RWPE1 (cell line): ENCODE results near the gene TMEM182.

Source experiments
- CTCF ChIA-PET: fragments of 350-600 bp; sonication (Branson Sonifier 250); formaldehyde crosslinking; extraction: SDS; loops from one replicate; lab custom pipeline; 2021; lab: Yijun Ruan, JAX
- POLR2A ChIA-PET: fragments of 400-600 bp; formaldehyde crosslinking; extraction: SDS; loops from one replicate; lab custom pipeline; 2020; ENCODE audit warnings: antibody characterized with exemption; ENCODE audit not compliant: low non-redundant PET; lab: Yijun Ruan, JAX
- DNase-seq: peaks from one replicate; pipeline ENCODE4 v3.0.0; 2012; ENCODE audit warnings: low spot score
- H3K27ac ChIP-seq: fragments of 450-650 bp; 2 replicates; pipeline ENCODE4 v1.5.1; 2017
- TF ChIP-seq, protein P1 (sequence below): fragments of 450-650 bp; conservative IDR thresholded peaks from 2 replicates; pipeline ENCODE4 v1.5.1; 2017; ENCODE audit warnings: low read depth, mild to moderate bottlenecking

The TMEM182 gene

GRCh38 chr2:102771114-102771513, 9.3 kb downstream of the TMEM182 start:
- no peak overlapping the region for H3K27ac ChIP-seq
- ChIA-PET CTCF (no interaction called here), POLR2A (no interaction called here)
- TF ChIP-seq, protein P1, sequence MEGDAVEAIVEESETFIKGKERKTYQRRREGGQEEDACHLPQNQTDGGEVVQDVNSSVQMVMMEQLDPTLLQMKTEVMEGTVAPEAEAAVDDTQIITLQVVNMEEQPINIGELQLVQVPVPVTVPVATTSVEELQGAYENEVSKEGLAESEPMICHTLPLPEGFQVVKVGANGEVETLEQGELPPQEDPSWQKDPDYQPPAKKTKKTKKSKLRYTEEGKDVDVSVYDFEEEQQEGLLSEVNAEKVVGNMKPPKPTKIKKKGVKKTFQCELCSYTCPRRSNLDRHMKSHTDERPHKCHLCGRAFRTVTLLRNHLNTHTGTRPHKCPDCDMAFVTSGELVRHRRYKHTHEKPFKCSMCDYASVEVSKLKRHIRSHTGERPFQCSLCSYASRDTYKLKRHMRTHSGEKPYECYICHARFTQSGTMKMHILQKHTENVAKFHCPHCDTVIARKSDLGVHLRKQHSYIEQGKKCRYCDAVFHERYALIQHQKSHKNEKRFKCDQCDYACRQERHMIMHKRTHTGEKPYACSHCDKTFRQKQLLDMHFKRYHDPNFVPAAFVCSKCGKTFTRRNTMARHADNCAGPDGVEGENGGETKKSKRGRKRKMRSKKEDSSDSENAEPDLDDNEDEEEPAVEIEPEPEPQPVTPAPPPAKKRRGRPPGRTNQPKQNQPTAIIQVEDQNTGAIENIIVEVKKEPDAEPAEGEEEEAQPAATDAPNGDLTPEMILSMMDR: no peak
- no peak for DNase-seq

DNA sequence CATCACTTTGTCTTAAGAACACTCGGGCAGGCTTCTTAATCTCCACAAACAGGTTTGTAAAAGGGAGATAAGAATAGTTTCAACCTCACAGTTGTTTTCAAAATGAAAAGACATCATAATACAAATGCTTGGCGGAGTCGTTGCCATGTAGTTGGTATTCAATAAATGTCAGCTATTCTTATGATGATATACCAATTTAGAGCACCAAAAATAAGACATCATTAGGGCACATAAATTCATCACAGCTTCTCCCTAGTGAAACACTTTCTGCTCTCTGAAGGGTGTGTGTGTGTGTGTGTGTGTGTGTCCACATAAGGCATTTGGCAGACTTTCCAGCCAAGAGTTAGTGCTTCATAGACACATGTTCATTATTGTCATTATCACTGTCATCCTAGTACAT, 10.8 kb downstream of the TMEM182 start:
- DNase-seq: no peak
- no peak overlapping the region for H3K27ac ChIP-seq
- CTCF ChIA-PET: interaction anchor here (1.0 kb wide), 1 partner anchor 19 kb away, joined by 3 read pairs; no protein-coding TSS in a partner anchor
- POLR2A ChIA-PET: no interaction called here
- TF ChIP-seq, protein P1: no peak

- H3K27ac ChIP-seq: no peak overlapping the region
- CTCF ChIA-PET: no interaction called here
- no peak for DNase-seq
- POLR2A ChIA-PET: no interaction called here
- TF ChIP-seq, protein P1: no peak
These were observed 11.4 kb downstream of the TMEM182 start for GRCh38 chr2:102773149-102773705.

DNA sequence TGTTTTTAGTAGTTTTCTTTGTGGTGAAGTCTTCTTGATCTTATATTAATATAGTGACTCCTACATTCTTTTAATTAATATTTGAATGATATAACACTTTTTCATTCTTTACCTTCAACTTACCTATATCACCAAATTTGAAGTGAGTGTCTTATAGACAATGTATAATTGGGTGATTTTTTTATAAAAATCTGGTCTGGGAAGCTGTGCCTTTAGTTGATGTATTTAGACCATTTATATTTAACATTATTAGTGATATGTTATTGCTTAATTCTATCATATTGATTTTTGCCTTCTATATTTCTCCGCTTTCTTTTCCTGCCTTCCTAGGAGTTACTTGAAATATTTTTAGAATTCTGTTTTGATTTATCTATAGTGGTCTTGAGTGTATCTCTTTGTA, 16.4 kb downstream of the TMEM182 start:
- CTCF ChIA-PET: no interaction called here
- POLR2A ChIA-PET: no interaction called here
- no peak for DNase-seq
- TF ChIP-seq, protein P1: no peak
- H3K27ac ChIP-seq: no peak overlapping the region

GRCh38 chr2:102780467-102780866, 18.6 kb downstream of the TMEM182 start:
- TF ChIP-seq, protein P1: no peak
- DNase-seq: no peak
- no peak overlapping the region for H3K27ac ChIP-seq
- POLR2A ChIA-PET: no interaction called here
- CTCF ChIA-PET: interaction anchor here (0.6 kb wide), 1 partner anchor 11 kb away, joined by 3 read pairs; no protein-coding TSS in a partner anchor

- TF ChIP-seq, protein P1: no peak
- CTCF ChIA-PET: no interaction called here
- POLR2A ChIA-PET: no interaction called here
- no peak for DNase-seq
- no peak overlapping the region for H3K27ac ChIP-seq
These were observed 20.4 kb downstream of the TMEM182 start for GRCh38 chr2:102782187-102782586.
